Right renal pelvis (tissue), 4 donors: ENCODE data around the gene DPYD. TPM values are rescaled to one million over a fixed set of nuclear protein-coding genes. Genes with fewer than 3 reads are reported as not detected.

ENCODE experiments used
- DNase-seq, 4 donors: peaks; one replicate each; pipeline ENCODE4 v3.0.0-alpha.2; 2013; ENCODE audit warnings: low read depth in 4 of 4, low spot score in 3 of 4, missing footprints in 1 of 4
- polyA plus RNA-seq, 4 donors: library from polyadenylated mRNA; unstranded; fragments of 120-200 nt; gene quantifications; one replicate each; pipeline ENCODE4 v1.2.1, GENCODE V29; 2013; ENCODE audit not compliant: insufficient read length in 4 of 4

DPYD gene
- polyA plus RNA-seq, 4 donors, result 13.7 to 15.4 (median 14.8) TPM

DNA sequence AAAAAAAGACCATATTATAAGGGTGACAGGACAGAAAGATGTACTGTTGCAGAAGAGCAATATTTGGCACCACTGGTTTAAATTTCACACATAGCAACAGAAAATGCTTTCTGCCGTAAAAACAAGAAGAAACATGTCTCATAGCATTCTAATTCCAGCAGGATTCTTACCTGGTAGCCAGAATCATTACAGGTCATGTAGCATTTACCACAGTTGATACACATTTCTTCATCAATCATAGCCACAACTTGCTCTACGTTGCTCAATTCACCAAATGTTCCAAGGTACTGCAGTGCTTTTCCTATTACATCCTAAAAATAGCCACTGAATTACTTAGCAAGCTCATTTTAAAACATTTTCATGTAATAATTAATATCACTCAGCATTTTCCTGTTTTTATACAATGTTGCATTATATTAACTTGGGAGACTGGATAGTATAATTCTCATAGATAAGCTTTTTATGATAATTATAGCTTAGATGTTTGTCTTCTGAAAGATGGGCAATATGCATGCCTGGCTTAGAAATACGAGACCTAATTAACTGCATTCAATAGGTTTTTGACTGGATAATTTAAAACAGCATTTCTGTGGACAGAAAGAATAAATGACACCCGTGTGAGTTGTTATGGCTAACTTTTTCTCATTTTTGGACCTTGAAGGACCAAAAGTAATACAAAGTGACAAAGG, 838.5 kb downstream of the DPYD start:
- no peak for DNase-seq

DNA sequence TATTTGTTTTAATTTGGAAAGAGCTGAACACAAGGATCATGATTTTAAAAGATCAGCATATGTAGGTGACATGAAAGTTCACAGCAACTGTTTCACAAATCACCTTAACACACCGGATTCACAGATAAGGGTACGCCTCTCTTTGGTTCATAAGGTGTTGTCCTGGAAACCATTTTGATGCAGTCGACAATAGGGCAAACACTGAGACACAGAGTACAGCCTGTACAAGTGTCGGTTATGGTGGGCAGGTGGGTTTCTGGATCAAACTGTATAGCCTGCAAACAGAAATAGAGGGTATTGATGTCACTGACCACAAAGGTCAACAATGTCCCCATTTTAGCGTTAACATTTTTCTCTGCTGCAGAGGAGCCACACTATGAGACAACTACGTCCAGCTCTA, 842.0 kb downstream of the DPYD start:
- no peak for DNase-seq

DNA sequence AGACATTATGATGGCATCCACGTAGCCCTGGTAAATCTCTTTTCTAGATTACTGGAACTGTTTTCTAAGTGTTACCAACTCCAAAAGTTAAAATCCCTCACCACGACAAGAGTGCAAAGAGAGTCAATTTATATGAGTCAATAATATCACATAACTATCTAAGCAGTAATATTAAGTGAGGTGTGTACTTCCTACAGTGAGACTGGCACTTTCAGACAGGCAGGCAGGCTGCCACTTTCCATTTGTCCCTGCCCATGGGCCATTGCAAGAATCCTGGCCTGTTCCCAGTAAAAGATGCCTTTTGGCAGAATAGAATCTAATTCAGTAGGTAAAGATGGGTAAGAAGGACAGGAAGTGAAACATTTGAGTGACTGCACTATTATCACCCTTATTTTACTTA, 843.6 kb downstream of the DPYD start:
- DNase-seq, result no peak

DNA sequence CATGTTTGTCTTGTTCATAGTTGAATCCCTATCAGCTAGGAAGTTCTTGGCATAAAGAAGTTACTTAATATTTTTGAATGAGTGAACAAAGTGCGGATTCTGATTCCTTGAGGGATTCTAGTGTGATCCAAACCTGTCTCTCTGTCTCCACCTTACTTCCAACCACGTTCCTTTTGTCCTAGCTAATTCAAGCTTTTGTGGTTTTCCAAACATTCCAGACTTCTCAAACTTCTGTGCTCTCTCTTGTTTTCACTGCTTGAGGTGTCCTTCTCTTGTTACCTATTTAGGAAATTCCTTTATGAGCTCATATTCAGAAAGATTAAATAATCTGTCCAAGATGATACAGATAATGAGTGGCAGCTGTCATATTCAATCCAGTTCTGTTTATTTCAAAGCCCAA, 846.1 kb downstream of the DPYD start:
- no peak for DNase-seq

DNA sequence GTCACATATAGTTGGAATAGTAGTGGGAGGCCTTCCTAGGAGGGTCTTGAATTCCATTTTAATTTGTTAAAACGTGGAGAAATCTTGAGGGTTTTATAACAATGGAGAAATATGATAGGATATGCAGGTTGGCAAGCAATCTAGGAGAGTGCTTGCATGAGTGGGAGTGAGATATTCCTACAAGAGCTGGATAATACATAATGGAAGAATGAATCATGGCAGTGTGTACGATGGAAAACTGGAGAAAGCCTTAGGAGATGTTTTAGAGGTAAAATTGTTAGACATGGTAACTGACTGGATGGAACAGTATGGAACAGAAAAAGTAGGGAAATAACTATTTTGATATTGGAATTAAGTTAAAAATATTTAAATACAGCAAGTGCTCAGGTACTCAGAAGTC, 846.9 kb downstream of the DPYD start:
- DNase-seq, result no peak

DNA sequence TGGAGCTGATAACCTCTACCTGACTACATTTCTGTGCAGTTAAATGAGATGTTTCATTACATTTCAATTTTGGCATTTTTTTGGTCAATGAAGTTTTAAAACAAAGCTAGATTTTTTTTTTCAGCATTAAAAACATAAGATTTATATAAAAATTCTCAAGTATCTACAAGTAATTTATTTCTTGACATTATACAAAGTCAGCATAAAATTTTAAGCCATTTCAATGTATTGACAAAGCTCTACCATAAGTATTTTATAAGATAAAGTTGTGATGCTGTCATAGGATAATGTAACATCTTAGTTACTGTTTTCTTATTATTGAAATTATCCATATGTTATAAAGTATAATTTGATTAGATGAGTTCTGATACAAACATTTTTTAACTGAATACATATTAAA, 847.7 kb downstream of the DPYD start:
- DNase-seq, result no peak

DNA sequence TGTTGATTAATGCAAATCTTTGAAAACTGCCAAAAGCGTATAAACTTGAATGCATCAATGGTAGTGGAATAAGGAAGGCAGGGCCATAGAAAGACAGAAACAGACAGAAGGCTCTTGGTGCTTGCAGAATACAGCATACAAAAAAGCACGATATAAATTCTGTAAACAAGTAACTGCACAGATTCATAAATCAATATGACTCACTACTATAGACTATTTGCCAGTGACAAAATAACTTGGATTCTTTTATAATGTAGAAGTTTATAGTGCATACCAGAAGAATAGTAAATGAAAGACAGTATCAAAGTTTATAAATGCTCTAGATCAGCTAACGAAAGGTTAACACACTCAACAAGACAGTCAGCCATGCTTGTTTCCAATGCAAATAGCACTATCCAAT, 849.7 kb downstream of the DPYD start:
- no peak for DNase-seq

DNA sequence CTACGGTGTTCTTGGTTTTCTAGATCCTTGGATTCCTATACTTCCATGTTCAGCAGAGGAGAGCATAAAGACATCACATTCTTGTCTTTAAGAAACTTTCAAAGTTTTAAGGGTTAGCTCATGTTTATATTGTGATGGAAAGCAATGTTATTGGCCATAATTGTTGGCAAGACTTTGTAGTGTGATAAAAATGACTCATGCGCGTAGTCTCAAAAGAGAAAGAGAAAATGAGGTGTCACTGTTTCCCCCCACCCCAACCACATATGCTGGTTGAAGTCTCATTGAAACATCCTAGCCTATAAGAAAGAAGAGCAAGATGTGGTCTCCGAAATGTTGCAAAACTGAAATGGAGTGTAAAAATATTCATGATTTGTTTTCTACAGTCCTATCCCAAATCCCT, 850.5 kb downstream of the DPYD start:
- DNase-seq, result no peak

DNA sequence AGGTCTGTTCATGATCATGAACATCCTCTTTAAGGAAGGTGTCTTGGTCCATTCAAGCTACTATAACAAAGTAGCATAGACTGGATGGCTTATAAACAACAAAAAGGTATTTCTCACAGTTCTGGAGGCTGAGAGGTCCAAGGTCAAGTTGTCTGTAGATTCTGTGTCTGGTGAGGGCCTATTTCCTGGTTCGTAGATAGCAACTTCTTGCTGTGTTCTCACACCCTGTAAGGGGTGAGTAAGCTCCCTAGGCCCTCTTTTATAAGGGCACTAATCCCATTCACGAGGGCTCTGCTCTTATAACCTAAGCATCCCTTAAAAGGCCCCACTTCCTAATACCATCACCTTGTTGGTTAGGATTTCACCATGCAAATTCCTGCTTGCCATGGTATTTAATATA, 851.5 kb downstream of the DPYD start:
- no peak for DNase-seq

DNA sequence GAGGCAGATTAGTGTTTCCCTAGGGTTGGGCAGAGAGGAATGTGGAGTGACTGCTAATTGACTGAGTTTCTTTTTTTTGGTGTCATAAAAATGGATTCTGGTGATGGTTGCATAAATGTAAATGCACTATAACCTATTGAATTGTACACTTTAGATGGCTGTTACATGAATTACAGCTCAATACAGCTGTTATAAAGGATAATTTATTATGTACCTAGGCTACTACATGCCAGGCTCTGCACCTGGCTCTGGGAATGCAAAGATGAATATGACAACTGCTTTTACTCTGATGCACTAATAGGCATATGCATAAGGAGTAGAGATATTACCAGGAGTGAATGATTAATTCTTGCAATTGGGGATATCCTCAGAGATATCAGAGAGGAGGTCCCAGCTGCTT, 854.0 kb downstream of the DPYD start:
- no peak for DNase-seq

DNA sequence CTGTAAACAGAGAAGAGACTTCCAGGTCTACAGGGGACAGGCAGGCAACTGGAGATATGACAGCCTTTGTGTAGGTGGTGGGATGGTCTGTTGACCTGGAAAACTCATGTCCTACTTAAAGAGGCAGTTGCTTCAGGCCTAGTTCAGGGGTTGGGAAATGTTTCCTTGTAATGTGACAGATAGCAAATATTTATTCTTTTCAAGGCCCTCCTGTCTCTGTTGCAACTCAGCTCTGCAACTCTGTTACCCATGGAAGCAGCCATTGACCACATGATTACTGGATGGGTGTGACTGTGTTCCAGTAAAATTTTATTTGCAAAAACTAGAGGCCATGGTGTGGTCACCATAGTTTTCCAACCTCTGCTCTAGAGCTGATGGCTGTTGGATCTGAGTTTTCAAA, 857.3 kb downstream of the DPYD start:
- DNase-seq, result no peak

DNA sequence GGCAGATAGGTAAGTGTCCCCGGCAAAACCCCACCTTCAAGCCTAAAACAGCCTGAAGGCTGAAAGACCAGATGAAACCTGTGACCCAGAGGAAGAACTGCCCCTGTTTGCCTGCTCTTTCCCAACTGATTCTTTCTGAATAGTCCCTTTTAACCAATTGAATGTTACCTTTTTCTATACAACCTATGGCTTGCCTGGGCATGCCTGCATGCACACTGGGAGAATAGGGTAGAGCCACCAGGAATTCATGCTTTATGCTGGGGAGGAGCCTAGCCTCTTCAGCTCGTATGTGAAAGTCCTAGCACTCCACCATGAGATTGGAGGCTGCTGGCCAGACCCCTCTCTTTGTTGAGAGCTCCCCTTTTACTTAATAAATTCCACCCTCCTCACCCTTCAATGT, 859.2 kb downstream of the DPYD start:
- DNase-seq, result no peak

DNA sequence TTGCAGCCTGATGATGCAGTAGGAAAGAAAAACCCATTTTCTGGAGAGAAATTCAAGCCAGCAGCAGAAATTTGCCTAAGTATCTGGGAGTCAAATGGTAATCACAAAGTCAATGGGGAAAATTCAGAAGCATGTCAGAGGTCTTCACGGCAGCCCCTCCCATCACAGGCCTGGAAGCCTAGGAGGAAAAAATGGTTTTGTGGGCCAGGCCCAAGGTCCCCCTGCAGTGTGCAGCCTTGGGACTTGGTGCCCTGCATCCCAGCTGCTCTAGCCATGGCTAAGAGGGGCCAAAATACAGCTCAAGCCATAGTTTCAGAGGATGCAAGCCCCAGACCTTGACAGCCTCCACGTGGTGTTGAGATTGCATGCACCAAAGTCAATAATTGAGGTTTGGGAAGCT, 864.4 kb downstream of the DPYD start:
- no peak for DNase-seq

DNA sequence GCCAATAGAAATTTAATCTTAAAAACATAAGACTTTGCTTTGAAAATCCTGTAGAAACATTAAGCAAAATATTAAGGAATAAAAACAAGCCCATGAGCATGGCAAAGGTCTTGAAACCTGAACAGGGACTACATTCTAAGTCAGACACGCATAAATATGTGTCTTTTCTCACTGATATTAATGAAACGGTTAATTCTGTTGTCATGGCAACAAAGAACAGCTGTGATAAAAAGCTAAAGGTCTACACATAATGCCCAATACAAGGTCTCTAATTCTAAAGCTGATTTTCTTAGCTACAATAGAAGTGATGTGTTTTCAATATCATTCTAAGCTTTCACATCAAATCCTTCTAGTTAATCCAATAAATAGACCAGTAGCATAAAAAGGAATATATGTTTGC, 867.6 kb downstream of the DPYD start:
- no peak for DNase-seq

DNA sequence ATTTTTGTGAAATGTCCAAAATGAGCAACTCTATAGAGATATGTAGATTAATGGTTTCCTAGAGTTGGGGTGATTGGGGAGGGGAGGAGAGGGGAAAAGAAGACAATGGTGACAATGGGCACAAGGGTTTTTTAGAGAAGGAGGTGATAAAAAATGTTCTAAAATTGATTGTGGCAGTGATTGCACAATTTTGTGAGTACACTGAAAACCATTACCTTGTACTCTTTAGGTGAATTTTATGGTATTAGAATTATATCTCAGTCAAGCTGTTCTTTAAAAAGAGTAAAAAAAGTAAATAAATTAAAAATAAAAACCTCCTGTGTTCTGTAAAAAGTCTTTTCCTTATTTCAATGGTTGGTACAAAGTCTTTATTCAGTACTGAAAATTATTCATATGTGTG, 869.0 kb downstream of the DPYD start:
- no peak for DNase-seq

DNA sequence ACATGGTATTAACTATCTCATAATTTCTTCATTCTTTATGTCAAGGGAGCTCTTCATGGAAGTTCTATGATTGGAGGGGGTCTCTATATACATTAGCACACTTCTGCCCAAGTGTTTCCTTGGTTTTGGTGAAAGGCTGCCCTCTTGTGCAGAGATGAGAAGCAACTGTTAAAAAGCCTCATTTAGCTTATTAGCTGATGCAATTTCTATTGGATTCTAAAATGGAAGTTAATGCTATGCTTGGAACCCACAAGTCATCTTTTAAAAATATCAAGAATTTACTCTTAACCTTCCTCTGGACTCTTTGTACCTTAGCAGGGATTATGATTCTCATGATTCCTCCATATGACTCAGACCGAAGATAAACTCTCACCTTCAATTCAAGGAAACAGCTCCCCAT, 870.3 kb downstream of the DPYD start:
- DNase-seq, result no peak

DNA sequence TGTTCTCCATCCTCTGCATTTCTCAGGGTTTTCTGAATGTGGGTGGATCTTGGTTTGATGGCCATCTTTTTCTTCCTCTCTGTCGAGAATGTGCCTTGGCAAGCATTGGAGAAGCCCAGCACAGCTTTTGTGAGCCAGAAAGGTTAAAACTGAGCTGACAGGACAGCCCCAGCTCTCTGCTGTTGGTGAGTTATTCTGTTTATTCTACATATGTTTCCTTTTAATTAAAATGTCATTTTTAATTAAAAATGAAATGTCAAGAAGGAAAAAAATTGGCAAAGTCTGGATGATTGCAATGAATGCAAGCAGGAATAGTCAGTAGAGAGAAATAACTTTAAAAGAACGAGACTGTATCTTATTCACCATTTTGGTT, 873.4 kb downstream of the DPYD start:
- no peak for DNase-seq

DNA sequence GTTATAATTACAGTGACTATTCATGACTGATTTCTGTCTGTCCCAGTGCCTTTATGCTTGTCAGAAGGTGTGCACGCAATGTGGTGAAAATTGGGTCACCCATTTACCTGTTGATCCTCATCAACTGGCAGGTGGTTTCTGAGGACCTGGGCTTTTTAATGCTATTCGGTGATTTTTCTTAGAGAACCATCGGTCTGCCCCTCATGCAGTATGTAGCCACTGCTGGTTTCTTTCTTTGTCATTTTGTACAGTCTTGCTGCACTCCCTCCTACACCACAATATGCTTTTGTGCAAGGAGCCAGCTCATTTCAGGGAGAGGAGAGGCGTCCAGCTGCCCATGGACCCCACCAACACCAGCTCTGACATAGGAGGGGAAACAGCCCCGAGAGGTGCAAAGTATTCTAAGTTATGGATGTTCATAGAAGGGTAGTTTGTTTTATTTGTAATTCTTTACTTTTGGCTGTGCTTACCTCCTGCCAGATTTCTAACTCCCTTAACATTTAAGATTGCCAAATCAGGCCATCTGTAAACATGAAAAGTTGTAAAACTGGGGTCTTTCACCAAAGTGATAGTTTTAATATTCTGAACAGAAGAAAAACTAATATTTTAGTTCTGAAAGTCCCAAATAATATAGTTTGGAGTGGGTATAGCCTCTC, 873.9 kb downstream of the DPYD start:
- DNase-seq, result no peak

DNA sequence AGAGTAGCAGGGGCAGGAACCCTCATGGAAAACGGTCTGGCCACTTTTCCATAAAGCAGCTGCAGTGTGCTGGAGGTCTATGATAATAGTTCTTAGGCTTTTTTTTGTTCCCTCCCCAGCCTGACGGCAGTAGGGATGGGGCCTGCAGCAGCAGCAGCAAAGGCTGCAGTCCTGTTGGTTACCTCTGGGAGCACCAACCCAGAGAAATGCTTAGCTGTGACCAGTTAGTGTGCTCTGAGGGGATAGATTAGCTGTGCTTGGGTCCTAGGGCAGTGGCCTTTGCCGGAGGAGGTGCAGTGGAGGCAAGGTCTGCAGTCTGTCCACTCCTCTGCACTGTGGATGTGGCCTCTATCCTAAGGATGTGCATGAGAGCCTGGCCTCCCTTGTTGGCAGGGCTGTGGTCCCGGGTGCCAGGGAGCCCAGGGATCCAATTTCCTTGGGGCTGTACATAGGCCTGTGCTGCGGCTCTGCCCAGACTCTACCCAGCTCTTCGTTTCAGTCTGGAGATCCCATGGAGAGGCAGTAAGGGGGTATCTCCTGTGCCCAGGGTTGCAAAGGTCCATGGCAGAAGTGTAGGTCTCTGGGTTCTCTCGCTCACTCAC, 876.6 kb downstream of the DPYD start:
- no peak for DNase-seq

DNA sequence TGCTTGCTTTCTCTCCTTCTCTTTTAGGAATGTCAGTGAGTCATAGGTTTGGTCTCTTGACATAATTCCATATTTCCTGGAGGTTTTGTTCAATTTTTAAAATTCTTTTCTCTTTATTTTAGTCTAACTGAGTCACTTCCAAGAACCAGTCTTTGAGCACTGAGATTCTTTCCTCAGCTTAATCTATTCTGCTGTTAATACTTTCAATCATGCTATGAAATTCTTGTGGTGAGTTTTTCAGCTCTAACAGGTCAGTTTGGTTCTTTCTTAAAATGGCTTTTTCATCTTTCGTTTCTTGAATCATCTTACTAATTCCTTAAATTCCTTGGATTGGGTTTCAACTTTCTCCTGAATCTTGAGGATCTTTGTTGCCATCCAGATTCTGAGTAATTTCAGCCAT, 878.3 kb downstream of the DPYD start:
- no peak for DNase-seq

DNA sequence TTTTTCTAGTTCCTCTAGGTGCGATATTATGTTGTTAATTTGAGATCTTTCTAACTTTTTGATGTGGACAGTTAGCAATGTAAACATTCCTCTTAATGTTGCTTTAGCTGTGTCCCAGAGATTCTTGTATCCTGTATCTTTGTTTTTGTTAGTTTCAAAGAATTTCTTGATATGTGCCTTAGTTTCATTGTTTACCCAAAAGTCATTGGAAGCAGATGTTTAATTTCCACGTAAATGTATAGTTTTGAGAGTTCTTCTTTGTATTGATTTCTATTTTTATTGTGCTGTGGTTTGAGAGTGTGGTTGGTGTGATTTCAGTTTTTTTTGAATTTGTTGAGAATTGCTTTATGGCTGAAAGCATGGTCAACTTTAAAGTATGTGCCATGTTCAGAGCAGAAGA, 879.8 kb downstream of the DPYD start:
- DNase-seq, result no peak

DNA sequence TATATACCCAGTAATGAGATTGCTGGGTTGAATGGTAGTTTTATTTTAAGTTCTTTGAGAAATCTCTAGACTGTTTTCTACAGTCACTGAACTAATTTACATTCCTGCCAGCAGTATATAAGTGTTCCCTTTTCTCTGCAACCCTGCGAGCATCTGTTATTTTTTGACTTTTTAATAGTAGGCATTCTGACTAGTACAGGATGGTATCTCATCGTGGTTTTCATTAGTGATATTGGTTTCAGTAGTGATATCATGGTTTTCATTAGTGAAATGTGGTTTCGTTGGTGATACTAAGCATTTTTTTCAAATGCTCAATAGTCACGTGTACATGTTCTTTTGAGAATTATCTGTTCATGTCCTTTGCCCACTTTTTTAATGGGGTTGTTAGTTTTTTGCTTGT, 882.4 kb downstream of the DPYD start:
- no peak for DNase-seq
